GM19324 (cell line): Measurements from ENCODE around the gene PBRM1.
A peak's percentile ranks its signal among the peaks of the same experiment; 100 is the strongest.

ENCODE experiments used
- ATAC-seq: cut with Tn5 transposase; IDR thresholded peaks from one replicate; pipeline ENCODE4 v1.9.1; 2021; ENCODE audit warnings: mild to moderate bottlenecking, moderate library complexity; ENCODE audit not compliant: unreplicated experiment, low FRiP score

PBRM1 gene

GRCh38 chr3:52670621-52671521, 14.8 kb downstream of the PBRM1 start:
- ATAC-seq = peak; percentile 59

DNA sequence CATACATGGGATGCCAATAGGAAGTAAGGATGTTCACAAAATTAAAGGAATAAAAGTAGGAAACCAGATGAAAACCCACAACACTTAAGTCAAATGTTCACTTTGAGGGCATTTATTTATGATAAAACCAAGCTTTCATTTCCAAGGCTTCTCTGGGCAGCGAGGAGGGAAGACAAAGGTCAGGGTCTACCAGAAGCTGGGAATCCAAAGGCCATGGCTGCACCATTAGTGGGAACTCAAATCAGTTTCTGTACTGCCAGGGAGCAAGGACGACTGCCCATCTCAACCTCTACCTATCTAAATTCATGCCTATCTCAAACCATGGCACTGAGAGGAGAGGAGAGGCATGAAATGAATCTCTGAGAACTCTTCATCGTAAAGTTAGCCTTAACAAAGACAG, 22.6 kb downstream of the PBRM1 start:
- ATAC-seq = no peak

DNA sequence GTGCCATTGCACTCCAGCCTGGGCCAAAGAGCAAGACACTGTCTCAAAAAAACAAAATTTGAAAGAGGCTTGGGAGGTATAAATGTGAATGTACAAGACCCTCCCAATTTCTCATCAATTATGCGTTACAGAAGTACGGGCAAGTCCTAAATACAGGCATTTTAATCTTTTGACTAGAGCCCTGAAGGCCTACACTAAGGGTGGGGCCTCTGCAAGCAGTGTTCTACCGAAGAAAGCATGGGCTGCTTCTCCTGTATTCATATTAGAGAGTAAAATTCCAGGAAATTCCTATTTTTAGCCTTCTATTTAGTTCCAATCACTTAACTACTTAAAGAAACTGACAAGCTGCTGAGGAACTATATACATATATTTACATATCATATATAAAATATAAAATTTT, 25.7 kb downstream of the PBRM1 start:
- no peak for ATAC-seq

- ATAC-seq = no peak
Observed at GRCh38 chr3:52655895-52656294, 29.8 kb downstream of the PBRM1 start.

GRCh38 chr3:52651592-52651991, 34.1 kb downstream of the PBRM1 start:
- ATAC-seq = no peak

GRCh38 chr3:52650439-52650838, 35.3 kb downstream of the PBRM1 start:
- ATAC-seq = no peak

DNA sequence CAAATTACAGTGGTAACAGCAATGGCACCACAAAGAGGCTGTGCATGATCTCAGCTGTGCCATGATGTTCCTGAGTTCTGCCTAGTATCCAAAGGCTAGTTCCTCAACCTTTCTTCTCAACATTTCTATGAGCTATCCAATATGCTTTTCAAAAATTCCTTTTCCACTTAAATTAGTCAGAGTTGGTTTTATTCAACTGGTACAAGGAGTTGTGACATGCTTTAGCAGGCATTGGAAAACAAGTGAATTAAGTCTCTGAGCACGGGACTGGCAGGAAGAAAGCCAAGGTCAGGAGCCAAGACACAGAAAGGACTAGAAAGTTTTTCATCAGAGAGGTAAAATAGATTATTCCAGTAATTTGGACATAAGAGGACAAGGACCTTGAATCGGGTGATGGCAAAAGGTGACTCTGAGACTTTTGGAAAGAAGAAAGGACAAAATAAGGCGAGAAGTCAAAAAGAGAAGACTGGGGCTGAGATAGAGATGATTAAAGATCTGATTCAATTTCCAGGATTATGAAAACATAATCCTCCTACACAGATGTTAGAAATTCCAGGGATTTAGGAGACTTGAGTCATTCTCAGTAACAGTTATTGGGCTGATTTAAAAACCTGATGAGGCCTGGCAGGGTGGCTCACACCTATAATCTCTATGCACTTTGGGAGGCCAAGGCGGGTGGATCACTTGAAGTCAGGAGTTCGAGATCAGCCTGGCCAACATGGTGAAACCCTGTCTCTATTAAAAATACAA, 36.1 kb downstream of the PBRM1 start:
- no peak for ATAC-seq

GRCh38 chr3:52645549-52645948, 40.2 kb downstream of the PBRM1 start:
- no peak for ATAC-seq

DNA sequence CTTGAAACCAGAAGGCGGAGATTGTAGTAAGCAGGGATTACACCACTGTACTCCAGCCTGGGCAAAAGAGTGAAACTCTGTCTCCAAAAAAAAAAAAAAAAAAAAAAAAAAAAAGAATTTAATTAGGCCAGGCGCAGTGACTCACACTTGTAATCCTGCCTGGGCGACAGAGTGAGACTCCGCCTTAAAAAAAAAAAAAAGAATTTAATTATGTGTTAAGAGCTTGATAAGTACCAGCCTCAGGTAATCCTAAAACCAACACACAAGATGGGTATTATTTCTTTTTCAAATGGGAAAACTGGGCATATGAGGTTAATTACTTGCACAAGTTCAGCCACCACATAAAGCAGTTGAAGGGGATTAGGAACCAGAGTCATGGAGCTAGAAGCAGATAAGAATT, 49.0 kb downstream of the PBRM1 start:
- no peak for ATAC-seq

DNA sequence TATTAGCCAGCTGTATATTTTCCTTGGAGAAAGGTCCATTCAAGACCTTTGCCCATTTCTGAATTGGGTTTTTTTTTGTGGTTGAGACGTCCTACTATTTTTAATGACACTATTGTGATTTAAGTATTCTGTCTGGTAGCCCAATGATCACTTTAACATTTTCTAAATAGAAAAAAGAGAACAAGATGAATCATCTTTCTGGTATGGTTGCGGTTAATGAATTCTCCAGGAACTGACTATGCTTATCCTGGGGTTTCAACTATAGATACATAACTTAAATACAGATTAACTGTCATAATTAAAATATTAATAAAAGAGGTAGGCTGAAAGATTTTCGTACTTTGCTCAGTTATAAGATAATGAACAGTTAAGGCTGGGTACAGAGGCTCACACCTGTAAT, 51.9 kb downstream of the PBRM1 start:
- no peak for ATAC-seq

GRCh38 chr3:52625041-52625440, 60.7 kb downstream of the PBRM1 start:
- no peak for ATAC-seq

GRCh38 chr3:52623234-52623792, 62.4 kb downstream of the PBRM1 start:
- ATAC-seq = no peak

DNA sequence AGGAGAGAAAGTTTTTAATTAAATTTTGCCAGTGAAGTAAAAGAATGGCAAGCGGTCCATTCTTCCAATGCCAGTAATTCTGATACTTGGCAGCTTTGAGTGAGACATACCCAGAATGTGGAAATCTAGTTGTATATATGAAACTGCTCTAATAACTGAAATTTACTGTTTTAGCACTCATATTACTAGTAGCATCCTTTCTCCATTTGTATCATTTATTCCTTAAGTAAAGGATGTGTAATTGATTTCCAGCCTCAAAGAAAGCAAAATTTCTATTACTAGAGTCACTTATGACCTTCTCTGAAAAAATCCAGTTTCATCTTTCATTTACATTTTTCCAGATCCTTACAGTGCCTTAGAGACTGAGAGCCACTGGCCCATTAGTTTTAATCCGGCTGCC, 65.1 kb downstream of the PBRM1 start:
- no peak for ATAC-seq

- ATAC-seq = no peak
Observed at GRCh38 chr3:52615166-52615565, 70.5 kb downstream of the PBRM1 start.

DNA sequence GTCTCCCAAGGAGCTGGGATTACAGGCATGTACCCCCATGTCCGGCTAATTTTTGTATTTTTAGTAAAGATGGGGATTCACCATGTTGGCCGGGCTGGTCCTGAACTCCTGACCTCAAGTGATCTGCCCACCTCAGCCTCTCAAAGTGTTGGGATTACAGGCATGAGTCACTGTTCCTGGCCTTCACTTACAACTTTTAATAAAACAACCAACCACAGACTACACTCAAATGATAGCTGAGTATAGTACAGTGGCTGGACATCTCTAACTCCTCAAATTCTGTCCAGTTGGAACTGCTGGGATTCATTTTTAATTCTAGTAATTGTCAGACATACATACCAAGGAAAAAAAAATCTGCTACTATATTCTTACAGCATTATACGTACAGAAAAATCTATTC, 71.0 kb downstream of the PBRM1 start:
- ATAC-seq = no peak

- no peak for ATAC-seq
Observed at GRCh38 chr3:52609316-52609815, 76.3 kb downstream of the PBRM1 start.

- no peak for ATAC-seq
Observed at GRCh38 chr3:52608337-52608736, 77.4 kb downstream of the PBRM1 start.

GRCh38 chr3:52606373-52607085, 79.2 kb downstream of the PBRM1 start:
- no peak for ATAC-seq

DNA sequence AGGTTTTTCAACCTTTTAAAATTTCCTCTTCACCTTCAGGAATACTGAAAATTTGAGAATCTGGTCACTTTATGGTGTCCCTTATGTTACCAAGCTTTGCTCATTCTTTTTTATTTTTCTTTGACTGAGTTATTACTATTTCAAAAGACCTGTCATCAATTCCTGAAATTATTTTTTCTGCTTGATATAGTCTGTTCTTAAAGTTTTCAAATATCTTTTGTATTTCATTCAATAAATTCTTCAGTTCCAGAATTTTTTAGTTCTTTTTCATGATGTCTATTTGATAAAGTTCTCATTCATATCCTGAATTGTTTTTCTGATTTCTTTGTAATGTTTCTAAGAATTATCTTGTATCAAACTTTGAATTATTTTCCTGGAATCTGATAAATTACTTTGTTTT, 85.5 kb downstream of the PBRM1 start:
- ATAC-seq = no peak

GRCh38 chr3:52596658-52597265, 89.0 kb downstream of the PBRM1 start:
- no peak for ATAC-seq
